ENCODE data around the gene ARHGAP42. TPM values are rescaled to one million over a fixed set of nuclear protein-coding genes. Genes with fewer than 3 reads are reported as not detected.

The ARHGAP42 gene
- total RNA-seq, 1 donor = 16.8 TPM

DNA sequence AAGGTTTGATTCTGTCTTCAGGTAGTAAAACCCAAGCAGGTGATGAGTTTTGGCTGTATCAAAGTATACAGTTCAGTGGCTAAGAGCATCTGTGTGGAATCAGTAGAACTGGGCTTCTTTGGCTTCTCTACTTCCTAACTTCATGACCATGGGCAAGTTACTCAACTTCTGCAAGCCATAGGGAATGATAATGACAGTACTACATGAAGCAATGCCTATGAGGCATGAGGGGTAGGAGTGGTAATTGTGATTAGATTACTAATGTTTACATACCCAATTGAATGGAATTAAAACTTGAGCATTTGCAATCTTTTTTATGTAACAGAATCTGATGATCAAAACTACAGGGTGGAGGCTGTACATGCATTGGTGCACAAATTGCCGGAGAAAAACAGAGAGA, 278.3 kb downstream of the ARHGAP42 start:
- no peak for DNase-seq (ENCODE audit: low read depth)
- H3K4me3 ChIP-seq (ENCODE audit: low read depth, low read length) = no peak overlapping the region
- no peak for TF ChIP-seq CTCF (IDR thresholded peaks at IDR 0.05; ENCODE audit: insufficient read depth, low read depth, low read length)

DNA sequence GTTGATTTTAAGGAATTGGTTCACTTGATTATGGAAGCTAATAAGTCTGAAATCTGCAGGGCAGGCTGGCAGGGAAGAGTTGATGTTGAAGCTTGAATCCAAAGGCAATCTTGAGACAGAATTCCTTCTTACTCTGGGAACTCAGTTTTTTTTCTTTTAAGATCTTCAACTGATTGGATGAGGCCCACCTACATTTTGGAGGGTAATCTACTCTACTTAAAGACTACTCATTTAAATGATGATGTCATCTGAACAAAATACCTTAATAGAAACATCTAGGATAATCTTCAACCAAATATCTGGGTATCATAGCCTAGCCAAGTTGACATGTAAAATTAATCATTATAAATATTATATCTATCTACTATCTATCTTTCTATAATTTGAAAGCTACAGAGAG, 279.3 kb downstream of the ARHGAP42 start:
- no peak for TF ChIP-seq CTCF (IDR thresholded peaks at IDR 0.05; ENCODE audit: insufficient read depth, low read depth, low read length)
- DNase-seq (ENCODE audit: low read depth) = no peak
- H3K4me3 ChIP-seq (ENCODE audit: low read depth, low read length) = no peak overlapping the region

DNA sequence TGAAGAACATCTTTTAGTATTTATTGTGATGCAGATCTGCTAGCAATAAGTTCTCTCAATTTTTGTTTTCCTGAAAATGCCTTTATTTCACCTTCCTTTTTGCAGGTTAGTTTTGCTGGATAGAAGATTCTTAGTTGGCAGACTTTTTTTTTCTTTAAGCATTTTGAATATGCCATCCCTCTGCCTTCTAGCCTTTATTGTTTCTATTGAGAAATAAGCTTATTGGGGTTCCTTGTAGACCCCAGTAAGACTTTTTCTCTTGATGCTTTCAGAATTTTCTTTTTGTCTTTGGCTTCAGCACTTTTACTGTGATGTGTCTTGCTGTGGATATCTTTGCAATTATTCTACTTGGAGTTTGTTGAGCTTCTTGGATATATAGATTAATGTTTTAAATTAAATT, 281.9 kb downstream of the ARHGAP42 start:
- TF ChIP-seq CTCF (IDR thresholded peaks at IDR 0.05; ENCODE audit: insufficient read depth, low read depth, low read length) = no peak
- no peak for DNase-seq (ENCODE audit: low read depth)
- no peak overlapping the region for H3K4me3 ChIP-seq (ENCODE audit: low read depth, low read length)

- TF ChIP-seq CTCF (IDR thresholded peaks at IDR 0.05; ENCODE audit: insufficient read depth, low read depth, low read length) = no peak
- DNase-seq (ENCODE audit: low read depth) = peak; percentile 25
- H3K4me3 ChIP-seq (ENCODE audit: low read depth, low read length) = no peak overlapping the region
Measured at GRCh38 chr11:100970283-100971164, 283.4 kb downstream of the ARHGAP42 start.

DNA sequence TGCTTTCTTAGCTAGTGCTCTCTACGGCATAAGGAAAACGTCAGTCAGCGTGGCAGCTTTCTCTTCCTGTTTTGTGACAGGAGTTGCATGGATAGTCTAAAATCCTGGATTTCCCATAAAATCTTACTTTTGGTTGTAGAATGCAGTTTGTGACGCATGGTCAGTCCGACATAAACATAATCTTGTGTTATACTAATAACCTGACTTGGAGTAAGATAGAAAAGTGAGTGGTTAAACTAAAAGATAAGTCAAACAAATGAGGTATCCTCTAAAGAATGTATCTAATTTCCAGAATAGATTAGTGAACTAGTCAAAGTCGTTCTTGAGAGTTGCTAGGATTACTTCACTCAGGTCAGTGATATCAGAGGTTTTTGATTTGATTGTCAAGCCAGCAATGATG, 285.0 kb downstream of the ARHGAP42 start:
- DNase-seq (ENCODE audit: low read depth) = peak; percentile 18
- H3K4me3 ChIP-seq (ENCODE audit: low read depth, low read length) = no peak overlapping the region
- TF ChIP-seq CTCF (IDR thresholded peaks at IDR 0.05; ENCODE audit: insufficient read depth, low read depth, low read length) = no peak

DNA sequence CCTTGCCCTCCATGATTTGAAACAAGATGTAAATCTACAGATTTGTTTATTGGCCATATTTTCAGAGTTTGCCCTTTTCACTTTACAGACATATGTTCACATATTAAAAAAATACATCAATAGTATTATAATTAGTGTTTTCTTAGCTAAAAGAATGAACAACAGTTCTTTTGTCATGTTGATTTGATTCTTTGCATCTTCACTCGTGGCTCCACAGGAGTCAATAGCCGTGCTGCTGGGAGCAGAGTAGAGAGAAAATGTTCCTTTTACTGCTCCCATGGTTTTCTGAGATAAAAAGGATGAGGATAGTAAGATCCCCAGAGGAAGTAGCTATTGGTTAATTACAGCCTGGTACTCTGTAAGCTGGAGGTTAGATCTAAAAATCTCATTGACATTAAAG, 291.4 kb downstream of the ARHGAP42 start:
- no peak for TF ChIP-seq CTCF (IDR thresholded peaks at IDR 0.05; ENCODE audit: insufficient read depth, low read depth, low read length)
- no peak overlapping the region for H3K4me3 ChIP-seq (ENCODE audit: low read depth, low read length)
- DNase-seq (ENCODE audit: low read depth) = no peak

Measured in fibroblast of villous mesenchyme (primary cell).